Measurements from ENCODE around the gene POLG2. TPM values are rescaled to one million over a fixed set of nuclear protein-coding genes. Genes with fewer than 3 reads are reported as not detected.

Gene POLG2
- total and polyA plus RNA-seq, 2 of the 8 experiments (the other 6 are each of a cell fraction or from before 2014, with no cell fraction given): 9.7 to 34.3 TPM

DNA sequence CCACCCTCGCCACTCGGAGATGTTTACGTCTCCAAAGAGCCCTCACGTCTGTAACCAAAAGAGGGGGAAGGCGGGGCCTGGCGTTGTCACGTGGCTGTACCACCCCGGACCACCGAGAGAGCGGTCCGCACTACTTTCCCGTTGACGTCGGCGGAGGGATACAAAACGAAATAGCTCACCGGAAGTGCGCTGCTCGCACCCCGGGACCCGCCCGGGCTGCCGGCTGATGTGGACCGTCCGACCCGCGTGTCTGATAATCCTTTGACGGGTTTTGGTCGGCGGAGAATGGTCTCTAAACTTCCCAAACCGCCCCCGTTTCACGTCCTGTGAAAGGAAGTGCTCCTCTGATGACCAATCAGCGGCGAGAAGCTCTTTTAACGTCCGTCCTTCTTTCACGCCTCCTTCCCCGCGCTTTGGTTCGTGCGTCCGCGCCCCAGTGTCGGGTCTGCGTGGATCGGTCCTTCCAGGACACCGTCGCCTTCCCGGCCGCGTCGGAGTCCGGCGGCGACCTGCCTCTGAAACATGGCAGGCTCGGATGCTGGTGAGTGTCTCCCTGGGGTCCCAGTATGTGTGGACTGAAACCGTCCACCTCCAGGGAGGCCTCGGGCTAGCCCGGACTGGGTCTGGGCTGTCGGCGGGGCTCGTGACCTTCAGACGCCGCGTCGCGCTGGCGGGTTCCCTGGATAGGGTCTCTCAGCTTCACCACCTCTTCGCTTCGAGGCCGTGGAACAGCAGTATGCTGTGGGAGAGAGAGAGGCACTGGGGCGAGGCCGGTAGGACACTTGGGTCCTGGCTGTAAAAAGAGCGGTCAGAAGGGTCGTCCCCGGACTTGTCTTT, 9.9 kb upstream of the POLG2 start, which contains the start of gene CEP95 (continued):
- TF ChIP-seq FOSL1 (IDR thresholded peaks at IDR 0.05; ENCODE audit: insufficient read depth, low read depth, low read length): no peak
- TF ChIP-seq MAFK (IDR thresholded peaks at IDR 0.05; ENCODE audit: low read depth, low read length): no peak
- TF ChIP-seq, protein P1, sequence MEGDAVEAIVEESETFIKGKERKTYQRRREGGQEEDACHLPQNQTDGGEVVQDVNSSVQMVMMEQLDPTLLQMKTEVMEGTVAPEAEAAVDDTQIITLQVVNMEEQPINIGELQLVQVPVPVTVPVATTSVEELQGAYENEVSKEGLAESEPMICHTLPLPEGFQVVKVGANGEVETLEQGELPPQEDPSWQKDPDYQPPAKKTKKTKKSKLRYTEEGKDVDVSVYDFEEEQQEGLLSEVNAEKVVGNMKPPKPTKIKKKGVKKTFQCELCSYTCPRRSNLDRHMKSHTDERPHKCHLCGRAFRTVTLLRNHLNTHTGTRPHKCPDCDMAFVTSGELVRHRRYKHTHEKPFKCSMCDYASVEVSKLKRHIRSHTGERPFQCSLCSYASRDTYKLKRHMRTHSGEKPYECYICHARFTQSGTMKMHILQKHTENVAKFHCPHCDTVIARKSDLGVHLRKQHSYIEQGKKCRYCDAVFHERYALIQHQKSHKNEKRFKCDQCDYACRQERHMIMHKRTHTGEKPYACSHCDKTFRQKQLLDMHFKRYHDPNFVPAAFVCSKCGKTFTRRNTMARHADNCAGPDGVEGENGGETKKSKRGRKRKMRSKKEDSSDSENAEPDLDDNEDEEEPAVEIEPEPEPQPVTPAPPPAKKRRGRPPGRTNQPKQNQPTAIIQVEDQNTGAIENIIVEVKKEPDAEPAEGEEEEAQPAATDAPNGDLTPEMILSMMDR (IDR thresholded peaks at IDR 0.05; ENCODE audit: control extremely low read depth in 1 of 3, insufficient read depth in 1 of 3, low read depth in 1 of 3, low read length in 3 of 3): no peak; a peak in 1 of 4 replicates
- no peak for TF ChIP-seq CHD7 (IDR thresholded peaks at IDR 0.05; ENCODE audit: insufficient replicate concordance, low read length)
- peak; percentile 34 to 85 for TF ChIP-seq EP300 (IDR thresholded peaks at IDR 0.05; ENCODE audit: borderline replicate concordance in 1 of 2, low read depth in 2 of 2, low read length in 2 of 2)
- TF ChIP-seq SIX5 (IDR thresholded peaks at IDR 0.05; ENCODE audit: low read depth, low read length): no peak
